Stimulated activated CD4-positive, alpha-beta T cell treated with anti-CD3 and anti-CD28 coated beads, Interleukin-4, amount 100 ng/mL, for 24 hours (primary cell): ENCODE data around the gene MICAL2.
A peak's percentile ranks its signal among the peaks of the same experiment; 100 is the strongest.

Experiments used
- DNase-seq: peaks from one replicate; pipeline ENCODE4 v3.0.0-alpha.2; 2020

Gene MICAL2

DNA sequence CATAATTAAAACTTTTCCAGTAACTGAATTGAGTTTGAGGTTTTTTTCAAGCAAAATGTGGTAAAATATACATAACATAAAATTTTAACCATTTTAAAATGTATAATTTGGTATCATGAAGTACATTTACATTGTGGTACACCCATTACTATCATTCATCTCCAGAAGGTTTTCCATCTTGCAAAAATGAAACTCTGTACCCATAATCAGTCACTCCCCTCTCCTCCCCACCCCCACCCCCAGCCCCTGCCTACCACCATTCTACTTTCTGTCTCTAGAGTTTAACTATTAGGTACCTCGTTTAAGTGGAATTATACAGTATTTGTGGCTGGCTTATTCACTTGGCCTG is 63.7 kb downstream of the MICAL2 start:
- no peak for DNase-seq

DNA sequence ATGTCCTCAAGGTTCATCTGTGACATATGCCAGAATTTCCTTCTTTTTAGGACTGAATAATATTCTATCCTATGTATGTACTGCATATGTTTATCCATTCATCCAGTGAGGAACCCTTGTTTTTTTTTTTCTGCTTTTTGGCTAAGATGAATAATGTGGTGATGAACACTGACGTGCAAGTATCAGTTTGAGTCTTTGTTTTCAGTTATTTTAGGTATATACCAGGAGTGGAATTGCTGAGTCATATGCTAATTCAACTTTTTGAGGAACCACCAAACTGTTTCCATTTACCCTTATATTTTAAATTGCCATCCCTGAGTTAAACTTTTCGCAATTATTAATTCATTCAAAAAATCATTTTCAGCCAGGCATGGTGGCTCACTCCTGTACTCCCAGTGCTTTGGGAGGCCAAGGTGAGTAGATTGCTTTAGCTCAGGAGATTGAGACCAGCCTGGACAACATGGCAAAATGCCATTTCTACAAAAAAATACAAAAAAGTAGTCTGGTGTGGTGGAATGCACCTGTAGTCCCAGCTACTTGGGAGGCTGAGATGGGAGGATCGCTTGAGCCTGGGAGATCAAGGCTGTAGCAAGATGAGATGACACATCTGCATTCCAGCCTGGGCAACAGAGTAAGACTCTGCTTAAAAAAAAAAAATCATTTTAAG is 64.2 kb downstream of the MICAL2 start:
- no peak for DNase-seq

DNA sequence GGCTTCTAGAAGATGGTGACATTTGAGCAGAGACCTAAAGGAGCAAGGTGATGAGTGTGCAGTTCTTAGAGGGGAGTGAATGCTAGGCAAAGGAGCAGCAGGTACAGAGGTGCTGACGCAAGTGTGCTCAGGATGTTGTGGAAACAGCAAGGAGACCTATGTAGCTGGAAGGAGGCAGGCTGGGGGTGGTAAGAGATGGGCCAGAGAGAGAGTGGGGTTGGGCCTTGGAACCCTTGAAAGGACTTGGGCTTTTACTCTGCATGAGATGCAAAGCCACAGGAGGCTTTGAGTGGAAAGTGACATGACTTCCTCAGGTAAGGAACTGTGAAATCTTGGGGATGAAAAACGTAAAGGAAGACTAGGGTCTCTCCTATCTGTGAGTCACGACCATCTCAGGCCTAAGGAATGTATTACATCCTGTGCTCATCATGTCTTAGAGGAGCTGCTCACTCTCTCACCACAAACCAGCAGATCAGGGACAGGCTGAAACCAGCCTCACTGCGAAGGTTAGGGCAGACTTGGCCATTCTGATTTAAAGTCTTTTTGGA is 65.4 kb downstream of the MICAL2 start:
- DNase-seq: no peak

DNA sequence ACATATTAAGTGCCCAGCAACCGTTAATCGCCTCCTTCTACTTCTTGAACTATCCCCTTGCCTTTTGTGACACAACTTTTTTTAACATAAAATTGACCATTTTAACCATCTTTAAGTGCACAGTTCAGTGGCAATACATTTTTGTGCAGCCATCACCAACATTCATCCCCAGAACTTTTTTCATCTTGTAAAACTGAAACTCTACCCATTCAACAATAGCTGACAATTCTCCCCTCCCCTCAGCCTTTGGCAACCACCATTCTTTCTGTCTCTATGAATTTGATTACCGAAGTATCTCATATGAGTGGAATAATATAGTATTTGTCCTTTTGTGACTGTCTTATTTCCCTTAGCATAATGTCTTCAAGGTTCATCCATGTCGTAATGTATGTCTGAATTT is 66.0 kb downstream of the MICAL2 start:
- DNase-seq: no peak

DNA sequence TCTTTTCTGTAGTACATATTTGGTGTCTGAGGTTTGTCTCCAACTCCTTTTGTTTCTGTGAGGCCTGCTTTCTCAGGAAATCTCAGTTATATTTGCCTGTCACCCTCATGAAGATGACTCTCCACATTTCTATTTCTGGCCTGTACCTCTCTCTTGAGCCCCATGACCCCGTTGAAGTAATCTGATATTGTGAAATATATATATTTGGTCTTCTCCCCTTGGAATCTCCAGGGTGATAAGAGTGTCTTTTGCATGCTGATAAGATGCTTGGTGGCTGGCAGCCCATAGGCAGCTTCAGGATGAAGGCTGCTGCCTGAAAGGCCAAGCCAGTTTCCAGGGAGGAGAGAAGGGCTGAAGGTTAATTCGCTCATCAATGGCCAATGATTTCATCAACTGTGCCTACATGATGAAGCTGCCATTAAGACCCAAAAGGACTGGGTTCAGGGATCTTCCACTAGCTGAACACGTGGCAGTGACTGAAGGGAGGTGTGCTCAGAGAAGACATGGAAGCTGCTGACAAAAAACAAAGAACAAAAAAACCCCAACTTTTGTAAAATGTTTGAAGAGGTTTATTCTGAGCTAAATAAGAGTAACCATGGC is 67.4 kb downstream of the MICAL2 start:
- DNase-seq: no peak

DNA sequence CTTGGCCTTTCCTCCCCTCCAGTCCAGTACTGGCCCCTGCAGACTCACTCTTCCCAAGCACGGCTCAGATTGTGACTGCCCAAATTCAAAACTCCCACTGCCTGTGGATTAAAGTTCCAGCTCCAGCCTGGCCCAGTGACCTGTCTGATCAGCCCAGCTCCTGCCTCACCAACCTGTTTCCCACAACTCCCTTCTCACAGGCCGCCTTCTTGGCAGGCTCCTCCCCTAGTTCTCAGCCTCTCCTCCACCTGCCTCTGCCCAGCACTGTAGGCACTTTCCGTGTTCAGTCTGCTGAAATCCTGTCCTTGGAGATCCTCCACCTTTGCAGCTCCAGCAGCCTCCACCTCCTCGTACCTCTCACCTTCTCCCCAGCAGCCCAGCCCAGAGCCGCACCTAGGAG is 68.6 kb downstream of the MICAL2 start:
- no peak for DNase-seq

DNA sequence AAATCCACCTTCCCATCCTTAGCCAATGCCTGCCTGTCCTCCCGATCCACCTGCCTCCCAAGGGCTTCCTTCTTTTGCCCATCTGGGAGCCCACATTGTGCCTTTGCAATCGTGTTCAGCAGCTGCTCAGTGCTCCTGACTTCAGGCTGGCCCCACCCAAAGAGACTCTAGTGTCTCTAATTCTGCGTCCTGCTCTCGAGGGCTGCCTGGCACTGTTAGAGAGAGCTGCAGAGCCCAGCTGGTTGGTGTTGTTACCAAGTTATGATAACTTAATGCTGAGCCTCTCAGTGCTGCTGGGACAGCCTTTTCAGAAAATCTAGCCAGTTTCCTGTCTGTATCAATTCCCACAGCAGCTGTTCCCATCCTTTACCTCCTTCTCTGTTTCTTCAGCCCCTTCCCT is 69.1 kb downstream of the MICAL2 start:
- no peak for DNase-seq

DNA sequence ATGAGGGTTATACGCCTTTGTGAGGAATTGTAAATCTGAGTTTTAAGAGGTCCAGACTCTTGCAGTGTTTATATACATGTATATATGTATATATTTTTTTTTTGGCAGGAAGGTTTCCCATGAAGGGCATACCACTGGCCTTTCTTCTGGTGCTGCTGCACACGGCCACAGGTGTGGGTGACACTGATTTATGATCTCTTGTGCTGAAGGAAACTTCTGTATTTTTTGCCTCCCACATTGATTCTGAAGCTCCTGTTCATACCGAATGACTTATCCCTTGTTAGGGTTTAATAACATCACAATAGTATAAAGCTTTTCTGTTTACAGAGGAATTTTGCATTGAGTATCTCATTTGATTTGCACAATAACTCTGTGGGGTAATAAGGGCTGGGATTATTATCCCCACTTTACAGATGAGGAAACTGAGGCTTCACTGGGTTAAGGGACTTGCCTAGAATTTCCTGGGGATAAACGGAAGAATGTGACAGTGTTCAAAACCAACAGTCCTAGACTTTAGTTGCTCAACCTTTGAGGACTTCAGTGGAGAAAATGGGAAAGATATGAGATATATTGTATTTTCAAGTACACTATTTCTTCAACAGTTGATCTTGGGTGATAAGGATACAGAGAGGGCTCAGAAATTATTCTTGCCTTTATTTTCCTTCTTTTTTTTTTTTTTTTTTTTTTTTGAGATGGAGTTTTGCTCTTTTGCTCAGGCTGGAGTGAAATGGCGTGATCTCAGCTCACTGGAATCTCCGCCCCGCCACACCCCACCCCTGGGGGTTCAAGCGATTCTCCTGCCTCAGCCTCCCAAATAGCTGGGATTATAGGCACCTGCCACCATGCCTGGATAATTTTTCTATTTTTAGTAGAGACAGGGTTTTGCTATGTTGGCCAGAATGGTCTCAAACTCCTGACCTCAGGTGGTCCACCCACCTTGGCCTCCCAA is 70.1 kb downstream of the MICAL2 start:
- no peak for DNase-seq

DNA sequence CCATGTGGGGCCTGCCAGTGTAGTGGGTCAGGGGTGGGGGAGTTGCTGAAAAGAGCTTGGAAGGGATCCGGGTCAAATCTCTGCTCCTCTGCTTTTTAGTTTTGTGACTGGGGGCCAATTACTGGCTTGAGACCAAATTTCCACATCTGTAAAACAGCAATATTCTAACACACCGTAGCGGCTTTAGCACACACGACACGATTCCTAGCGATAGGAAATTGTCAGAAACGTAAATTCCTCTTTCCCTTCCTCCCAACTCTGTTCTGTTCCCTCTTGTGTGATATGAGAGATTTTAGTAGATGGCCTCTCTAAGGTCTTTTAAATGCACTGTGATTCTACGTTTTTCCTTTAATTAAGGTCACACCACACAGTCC is 71.9 kb downstream of the MICAL2 start:
- no peak for DNase-seq

DNA sequence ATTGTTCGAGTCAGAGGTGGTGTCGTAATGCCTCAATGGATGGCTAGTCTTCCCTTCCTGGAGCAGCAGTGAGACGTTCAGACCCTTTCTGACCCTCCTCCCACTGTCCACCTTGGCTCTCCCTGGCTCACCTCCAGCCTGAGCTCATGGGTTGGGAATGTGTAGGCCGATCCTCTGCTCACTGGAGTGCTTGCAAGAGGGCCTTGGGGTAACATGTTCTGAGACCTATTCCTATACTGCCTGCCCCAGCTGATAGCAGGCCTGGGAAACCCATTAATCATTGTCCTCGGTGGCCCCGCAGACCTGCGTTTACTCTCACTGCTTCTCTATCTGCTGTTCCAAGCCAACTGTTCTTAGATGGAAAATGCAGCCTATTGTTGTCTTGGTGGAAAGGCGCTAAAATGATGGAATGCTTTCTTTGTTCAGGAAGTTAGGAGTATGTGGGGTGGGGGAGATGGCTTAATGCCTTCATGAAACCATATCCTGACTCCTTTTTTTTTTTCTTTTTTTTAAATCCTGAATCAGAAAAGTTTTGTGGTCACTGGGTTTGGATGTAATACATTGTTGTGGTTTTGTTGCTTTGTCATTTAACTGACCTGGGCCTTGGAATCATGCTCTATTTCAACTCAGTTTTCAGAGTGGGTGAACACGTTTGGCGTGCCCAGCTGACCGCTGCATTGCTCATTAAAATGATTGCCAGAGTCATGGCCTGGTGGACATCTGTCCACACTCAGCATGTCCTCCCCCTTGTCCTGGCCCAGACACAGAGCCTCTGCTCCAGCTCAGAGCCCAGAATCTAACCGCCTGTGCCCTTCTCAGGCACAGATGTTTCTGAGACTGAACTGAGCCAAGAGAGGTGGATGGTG is 72.5 kb downstream of the MICAL2 start:
- no peak for DNase-seq

DNA sequence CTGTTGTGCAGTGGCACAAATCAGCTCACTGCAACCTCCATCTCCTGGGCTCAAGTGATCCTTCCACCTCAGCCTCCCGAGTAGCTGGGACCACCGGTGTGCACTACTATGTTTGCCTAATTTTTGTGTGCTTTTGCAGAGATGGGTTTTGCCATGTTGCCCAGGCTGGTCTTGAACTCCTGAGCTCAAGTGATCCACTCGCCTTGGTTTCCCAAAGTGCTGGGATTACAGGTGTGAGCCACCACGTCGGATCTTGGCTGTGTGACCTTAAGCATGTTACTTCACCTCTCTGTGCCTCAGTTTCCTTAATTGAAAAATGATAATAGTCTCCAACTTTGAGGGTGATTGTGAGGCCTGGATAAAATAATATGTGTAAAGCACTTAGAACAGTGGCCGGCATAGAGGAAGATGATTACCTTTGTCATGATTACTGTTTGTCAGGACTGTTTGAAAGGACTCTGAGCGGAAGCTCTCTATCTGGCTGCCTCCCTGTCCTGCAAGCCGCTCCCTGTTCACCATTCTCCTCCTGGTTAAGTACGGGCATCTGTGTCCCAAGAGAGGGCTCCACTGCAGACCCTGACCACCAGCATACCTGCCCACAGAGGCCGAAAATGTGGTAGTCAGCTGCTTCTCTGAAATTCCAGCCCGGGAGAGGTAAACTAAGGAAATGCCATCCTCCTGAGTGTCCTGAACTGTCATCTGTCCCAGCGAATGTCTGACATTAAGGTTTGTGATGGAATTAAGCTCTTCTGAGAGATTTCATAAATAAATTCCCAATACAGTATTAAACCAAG is 73.6 kb downstream of the MICAL2 start:
- DNase-seq: no peak

DNA sequence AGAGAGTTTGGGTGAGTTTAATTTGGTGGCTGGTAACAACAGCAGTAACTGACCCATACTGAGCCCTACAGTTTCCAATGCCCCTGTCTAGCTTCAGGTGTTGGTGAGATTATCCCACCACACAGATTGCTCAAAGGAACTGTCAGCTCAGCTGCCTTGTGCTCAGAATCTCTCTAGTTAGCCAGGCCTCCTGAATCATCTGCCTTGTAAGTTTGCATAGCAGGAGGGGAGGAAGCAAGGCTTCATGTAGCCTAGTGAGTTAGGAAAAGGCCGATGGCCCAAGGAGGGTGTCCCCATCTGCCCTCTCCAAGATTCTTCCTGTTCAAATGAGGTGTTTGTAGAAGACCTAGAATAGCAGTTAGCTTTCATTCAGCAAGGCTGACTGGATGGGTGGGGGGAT is 74.3 kb downstream of the MICAL2 start:
- no peak for DNase-seq

DNA sequence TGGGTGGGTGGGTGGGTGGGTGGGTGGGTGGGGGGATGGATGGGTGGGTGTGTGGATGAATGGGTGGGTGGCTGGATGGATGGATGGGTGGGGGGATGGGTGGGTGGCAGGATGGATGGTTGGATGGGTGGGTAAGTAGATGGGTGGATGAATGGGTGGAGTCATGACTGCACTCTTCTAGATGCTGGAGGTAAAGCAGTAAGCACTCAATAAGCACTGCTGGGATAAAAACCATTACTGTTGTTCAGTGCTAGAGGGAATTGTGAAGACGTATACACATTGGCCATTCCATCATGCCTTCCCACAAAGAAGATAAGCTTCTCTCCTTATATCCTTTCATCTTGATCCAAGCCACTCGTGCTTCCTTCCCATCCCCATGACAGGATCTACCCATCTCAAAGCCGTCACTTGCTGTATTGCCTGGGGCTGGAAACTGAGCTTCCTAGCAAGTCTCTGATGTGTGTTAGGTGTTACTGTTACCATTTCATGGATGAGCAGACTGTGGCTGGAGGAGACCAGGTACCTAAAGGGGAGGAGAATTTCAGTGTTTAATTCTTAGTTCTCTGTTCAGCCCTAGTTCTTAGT is 74.8 kb downstream of the MICAL2 start:
- DNase-seq: no peak

DNA sequence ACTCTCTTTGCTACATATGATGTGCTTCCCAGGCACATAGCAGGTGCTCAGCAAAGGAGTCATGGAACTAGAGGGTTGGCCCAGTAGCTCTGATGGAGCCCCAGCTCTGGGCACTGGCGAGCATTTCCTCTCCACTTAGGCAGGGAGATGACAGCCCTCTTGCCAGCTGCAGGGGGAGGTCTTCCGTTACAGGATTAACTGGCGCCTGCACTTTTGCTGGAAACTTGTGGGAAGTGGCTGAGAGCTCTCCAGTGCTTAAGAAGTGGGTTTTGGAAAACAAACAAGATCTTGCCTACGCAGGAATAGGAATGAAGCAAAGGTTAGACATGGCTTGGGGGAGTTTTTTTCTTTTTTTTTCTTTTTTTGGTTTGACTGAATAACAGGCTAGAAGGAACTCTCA is 75.5 kb downstream of the MICAL2 start:
- DNase-seq: no peak

DNA sequence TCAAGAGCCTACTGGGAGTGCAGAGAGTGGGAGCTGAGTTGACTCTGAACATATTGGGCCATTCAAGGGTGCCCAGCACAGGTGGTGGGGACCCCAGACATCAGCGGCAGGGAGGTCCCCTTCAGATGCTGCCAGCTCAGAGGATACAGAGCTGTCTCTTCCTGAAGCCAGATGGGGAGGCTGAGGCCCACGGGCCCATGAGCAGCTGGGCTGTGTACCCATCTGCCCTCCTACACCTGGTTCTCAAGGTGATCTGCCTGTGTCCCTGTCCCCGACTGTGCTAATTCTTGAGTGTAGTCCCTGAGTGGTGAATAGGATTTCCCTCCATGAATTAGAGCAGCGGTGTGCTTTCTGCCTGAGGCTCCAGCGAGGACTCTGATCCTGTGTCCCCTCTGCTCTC is 76.3 kb downstream of the MICAL2 start:
- DNase-seq: no peak

DNA sequence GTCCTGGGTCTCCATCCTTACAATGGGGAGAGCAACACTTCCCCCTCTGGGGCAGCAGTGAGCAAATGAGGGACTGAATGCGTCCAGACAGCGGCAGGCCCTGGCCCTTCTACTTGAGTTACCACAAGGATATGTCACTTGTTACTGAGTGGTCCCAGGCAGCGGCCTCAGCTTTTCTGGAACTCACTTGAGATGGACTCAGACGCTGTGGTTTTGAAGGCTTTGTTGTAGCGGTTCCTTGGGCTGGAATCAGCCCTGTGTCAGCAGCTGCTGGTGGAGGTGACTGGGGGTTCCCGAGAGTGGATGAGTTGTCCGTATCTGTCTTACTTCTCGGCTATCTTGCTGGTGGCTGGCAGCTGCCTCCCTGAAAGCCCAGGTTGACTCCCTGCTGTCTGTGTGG is 77.0 kb downstream of the MICAL2 start:
- peak; percentile 61 for DNase-seq

DNA sequence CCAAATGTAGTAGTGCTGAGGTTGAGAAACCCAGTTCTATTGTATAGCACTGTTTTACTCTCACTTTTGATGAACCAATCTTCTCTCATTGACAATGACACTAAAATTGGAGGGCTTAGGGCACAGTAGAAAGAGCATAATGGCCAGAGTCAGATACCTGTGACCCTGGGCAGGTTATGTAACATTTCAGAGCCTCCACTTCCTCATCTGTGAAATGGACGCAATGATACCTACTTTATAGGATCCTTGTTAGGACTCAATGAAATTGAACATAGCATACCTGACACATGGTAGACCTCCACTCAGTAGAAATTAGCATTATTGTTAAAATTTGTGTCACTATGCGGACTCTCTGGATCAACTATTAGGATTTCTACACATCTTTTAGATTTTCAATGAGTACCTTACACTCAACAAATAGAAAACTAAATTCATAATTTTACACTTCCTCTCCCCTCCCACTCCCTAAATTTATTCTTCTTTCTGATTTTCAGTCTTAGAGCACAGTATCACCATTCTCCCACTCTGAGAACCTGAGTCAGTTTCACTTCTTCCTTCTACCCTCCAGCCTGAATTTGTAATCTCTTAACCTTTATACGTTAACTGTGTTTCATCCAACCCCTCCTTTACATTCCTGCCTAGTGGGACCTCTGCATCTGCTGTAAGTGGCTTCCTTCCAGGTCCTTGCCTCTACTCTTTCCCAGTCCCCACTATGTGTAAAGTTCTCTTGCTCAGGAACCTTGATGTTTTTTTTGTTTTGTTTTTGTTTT is 78.3 kb downstream of the MICAL2 start:
- DNase-seq: no peak

DNA sequence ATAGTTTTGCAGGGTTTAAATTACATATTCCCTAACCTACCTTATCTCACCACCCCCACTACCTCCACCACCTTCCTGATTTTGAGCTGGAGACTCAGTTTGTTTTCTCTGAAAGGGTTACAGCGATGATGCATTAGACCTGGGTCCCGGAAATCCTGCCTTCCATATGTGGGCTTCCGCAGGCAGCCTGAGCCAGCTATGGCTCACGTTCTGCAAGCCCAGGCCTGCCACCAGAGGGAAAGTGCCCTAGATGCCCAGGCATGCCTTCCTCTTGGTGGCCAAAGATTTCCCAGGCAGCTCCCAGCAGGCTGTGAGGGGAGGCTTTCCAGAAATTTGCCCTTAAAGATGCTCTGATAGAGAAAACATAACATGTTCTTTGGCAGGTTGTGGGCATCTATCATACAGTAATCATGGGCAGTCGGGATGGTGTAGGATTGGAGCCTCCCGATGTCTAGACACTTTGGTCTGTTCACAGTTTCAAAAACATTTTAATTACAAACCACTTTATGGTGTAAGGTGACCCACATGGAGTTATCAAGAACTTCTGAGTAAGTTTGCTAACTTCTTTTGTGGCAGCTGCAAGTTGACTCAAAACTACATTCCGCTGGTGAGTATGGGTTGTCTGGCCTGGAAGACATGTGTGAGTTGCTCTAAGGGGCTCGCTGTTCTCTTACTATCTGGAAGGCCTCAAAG is 79.3 kb downstream of the MICAL2 start:
- DNase-seq: peak; percentile 50

DNA sequence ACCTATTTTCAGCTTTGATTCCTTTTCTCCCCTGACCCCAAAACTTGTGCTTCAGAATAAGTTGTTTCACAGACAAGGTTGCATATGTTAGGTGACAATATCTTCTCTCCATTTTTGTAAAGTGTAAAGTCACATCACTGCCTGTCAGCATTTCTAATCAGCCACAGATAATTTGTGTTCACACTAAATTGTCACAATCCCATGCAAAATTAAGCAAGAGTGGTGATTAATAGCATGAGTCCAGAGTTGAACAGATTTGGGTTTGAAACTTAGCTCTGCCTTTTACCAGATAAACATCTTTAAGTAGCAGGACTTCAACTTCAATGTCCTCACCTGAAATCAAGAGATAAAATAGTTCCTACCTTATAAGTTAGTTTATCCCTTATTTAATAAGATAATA is 80.1 kb downstream of the MICAL2 start:
- no peak for DNase-seq
